ENCODE measurements around the gene DENND2C. TPM values are rescaled to one million over a fixed set of nuclear protein-coding genes. Genes with fewer than 3 reads are reported as not detected.

The DENND2C gene
- total RNA-seq, 1 donor: 2.6 TPM

GRCh38 chr1:114594046-114594445 lies 75.8 kb downstream of the DENND2C start:
- TF ChIP-seq CTCF (IDR thresholded peaks at IDR 0.05; ENCODE audit: insufficient read depth, low read depth, low read length): no peak
- no peak overlapping the region for H3K4me3 ChIP-seq (ENCODE audit: low read depth, low read length)
- no peak for DNase-seq (ENCODE audit: low read depth)

GRCh38 chr1:114589122-114589521 lies 80.7 kb downstream of the DENND2C start:
- DNase-seq (ENCODE audit: low read depth): no peak
- H3K4me3 ChIP-seq (ENCODE audit: low read depth, low read length): no peak overlapping the region

GRCh38 chr1:114588196-114588689 lies 81.6 kb downstream of the DENND2C start:
- H3K4me3 ChIP-seq (ENCODE audit: low read depth, low read length): no peak overlapping the region
- no peak for DNase-seq (ENCODE audit: low read depth)
- no peak for TF ChIP-seq CTCF (IDR thresholded peaks at IDR 0.05; ENCODE audit: insufficient read depth, low read depth, low read length)

More at GRCh38 chr1:114589122-114589521, 80.7 kb downstream of the DENND2C start:
- TF ChIP-seq CTCF (IDR thresholded peaks at IDR 0.05; ENCODE audit: insufficient read depth, low read depth, low read length): no peak

GRCh38 chr1:114587203-114587991 lies 82.5 kb downstream of the DENND2C start:
- TF ChIP-seq CTCF (IDR thresholded peaks at IDR 0.05; ENCODE audit: insufficient read depth, low read depth, low read length): no peak
- no peak for DNase-seq (ENCODE audit: low read depth)
- H3K4me3 ChIP-seq (ENCODE audit: low read depth, low read length): no peak overlapping the region

- TF ChIP-seq CTCF (IDR thresholded peaks at IDR 0.05; ENCODE audit: insufficient read depth, low read depth, low read length): no peak
- H3K4me3 ChIP-seq (ENCODE audit: low read depth, low read length): no peak overlapping the region
- DNase-seq (ENCODE audit: low read depth): no peak
Observed at GRCh38 chr1:114586513-114587047, 83.3 kb downstream of the DENND2C start.

- no peak for DNase-seq (ENCODE audit: low read depth)
- H3K4me3 ChIP-seq (ENCODE audit: low read depth, low read length): no peak overlapping the region
- TF ChIP-seq CTCF (IDR thresholded peaks at IDR 0.05; ENCODE audit: insufficient read depth, low read depth, low read length): no peak
Observed at GRCh38 chr1:114585231-114585630, 84.6 kb downstream of the DENND2C start.

Measured in fibroblast of villous mesenchyme (primary cell).